HG02763 (cell line): ENCODE data around the gene NXPE4.
"Not testable (repeated sequence)": the region's sequence is repeated elsewhere in the genome, so short reads cannot be mapped to it uniquely, and the experiment has no call there.

ENCODE experiments used
- ATAC-seq: cut with Tn5 transposase; IDR thresholded peaks from one replicate; pipeline ENCODE4 v1.9.1; 2021; ENCODE audit warnings: mild to moderate bottlenecking, moderate library complexity; ENCODE audit not compliant: unreplicated experiment

Gene NXPE4

GRCh38 chr11:114595571-114595970 is at the start of gene NXPE4:
Gene NXPE4 (minus strand): TSS chr11:114595786. CDS start chr11:114594759, 1,027 bp downstream.
- no peak for ATAC-seq

DNA sequence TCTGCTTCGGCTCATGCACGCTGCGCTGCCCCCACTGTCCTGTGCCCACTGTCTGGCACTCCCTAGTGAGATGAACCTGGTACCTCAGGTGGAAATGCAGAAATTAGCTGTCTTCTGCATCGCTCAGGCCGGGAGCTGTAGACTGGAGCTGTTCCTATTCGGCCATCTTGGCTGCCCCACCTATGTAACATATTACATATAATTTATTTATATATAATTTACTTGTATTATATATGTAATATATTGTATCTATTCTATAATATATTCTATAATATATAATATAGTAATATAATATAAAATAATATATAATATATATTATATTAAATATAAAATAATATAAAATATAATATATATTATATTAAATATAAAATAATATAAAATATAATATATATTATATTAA is 43.9 kb upstream of the NXPE4 start:
- not testable (repeated sequence) for ATAC-seq

GRCh38 chr11:114631445-114631965 is 35.9 kb upstream of the NXPE4 start:
- ATAC-seq: not testable (repeated sequence)

DNA sequence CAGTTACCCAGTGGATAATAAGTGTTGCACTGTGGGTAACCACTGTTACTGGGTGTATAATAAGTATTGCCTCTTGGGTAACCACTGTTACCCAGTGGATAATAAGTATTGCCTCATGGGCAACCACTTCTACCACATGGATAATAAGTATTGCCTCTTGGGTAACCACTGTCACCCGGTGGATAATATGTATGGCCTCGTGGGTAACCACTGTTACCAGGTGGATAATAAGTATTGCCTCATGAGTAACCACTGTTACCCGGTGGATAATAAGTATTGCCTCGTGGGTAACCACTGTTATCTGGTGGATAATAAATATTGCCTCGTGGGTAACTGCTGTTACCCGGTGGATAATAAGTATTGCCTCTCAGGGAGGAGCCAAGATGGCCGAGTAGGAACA is 29.7 kb upstream of the NXPE4 start:
- ATAC-seq: no peak

DNA sequence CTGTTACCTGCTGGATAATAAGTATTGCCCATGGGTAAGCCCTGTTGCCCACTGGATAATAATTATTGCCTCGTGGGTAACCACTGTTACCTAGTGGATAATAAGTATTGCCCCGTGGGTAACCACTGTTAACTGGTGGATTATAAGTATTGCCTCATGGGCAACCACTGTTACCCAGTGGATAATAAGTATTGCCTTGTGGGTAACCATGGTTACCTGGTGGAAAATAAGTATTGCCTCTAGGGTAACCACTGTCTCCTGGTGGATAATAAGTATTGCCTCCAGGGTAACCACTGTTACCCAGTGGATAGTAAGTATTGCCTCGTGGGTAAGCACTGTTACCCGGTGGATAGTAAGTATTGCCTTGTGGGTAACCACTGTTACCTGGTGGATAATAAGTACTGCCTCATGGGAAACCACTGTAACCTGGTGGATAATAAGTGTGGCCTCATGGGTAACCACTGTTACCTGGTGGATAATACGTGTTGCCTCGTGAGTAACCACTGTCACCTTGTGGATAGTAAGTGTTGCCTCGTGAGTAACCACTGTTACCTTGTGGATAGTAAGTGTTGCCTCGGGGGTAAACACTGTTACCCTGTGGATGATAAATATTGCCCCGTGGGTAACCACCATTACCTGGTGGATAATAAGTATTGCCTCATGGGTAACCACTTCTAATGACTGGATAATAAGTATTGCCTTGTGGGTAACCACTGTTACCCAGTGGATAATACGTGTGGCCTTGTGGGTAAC is 29.0 kb upstream of the NXPE4 start:
- ATAC-seq: no peak

GRCh38 chr11:114623720-114624119 is 28.1 kb upstream of the NXPE4 start:
- ATAC-seq: no peak

- no peak for ATAC-seq
Measured at GRCh38 chr11:114622858-114623257, 27.3 kb upstream of the NXPE4 start.

DNA sequence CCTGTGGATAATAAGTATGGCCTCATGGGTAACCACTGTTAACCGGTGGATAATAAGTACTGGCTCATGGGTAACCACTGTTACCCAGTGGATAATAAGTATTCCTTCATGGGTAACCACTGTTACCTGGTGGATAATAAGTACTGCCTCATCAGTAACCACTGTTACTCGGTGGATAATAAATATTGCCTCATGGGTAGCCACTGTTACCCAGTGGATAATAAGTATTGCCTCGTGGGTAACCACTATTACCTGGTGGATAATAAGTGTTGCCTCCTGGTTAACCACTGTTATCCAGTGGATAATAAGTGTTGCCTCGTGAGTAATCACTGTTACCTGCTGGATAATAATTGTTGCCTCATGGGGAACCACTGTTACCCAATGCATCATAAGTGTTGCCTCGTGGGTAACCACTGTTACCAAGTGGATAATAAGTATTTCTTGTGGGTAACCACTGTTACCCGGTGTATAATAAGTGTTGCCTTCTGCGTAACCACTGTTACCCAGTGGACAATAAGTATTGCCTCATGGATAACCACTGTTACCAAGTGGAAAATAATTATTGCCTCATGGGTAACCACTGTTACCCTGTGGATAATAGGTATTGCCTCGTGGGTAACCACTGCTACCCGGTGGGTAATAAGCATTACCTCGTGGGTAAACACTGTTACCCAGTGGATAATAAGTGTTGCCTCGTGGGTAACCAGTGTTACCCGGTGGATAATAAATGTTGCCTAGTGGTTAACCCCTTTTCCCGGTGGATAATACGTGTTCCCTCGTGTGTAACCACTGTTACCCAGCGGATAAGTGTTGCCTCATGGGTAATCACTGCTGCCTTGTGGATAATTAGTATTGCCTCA is 26.6 kb upstream of the NXPE4 start:
- no peak for ATAC-seq

- ATAC-seq: no peak
Measured at GRCh38 chr11:114621072-114621471, 25.5 kb upstream of the NXPE4 start.

GRCh38 chr11:114619659-114620173 is 24.1 kb upstream of the NXPE4 start:
- no peak for ATAC-seq

DNA sequence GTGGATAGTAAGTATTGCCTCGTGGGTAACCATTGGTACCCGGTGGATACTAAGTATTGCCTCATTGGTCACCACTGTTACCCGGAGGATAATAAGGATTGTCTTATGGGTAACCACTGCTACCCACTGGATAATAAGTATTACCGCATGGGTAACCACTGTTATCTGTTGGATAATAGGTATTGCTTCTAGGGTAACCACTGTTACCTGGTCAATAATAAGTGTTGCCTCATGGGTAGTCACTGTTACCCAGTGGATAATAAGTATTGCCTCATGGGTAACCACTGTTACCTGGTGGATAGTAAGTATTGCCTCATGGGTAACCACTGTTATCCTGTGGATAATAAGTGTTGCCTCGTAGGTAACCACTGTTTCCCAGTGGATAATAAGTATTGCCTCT is 22.6 kb upstream of the NXPE4 start:
- no peak for ATAC-seq

DNA sequence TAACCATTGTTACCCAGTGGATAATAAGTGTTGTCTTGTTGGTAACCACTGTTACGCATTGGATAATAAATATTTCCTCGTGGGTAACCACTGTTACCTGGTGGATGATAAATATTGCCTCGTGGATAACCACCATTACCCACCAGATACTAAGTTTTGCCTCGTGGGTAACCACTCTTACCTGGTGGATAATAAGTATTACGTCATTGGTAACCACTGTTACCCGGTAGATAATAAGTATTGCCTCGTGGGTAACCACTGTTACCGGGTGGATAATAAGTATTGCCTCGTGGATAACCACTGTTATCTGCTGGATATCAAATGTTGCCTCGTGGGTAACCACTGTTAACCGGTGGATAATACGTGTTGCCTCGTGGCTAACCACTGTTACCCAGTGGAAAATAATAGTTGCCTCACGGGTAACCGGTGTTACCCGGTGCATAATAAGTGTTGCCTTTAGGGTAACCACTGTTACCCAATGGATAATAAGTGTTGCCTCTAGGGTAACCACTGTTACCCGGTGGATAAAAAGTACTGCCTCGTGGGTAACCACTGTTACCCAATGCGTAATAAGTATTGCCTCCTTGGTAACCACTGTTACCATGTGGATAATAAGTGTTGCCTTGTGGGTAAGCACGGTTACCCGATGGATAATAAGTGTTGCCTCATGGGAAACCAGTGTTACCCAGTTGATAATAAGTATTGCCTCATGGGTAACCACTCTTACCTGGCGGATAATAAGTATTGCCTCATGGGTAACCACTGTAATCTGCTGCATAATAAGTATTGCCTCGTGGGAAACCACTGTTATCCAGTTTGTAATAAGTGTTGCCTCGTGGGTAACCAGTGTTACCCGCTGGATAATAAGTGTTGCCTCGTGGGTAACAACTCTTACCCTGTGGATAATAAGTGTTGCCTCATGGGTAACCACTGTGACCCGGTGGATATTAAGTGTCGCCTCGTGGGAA is 21.9 kb upstream of the NXPE4 start:
- ATAC-seq: no peak

DNA sequence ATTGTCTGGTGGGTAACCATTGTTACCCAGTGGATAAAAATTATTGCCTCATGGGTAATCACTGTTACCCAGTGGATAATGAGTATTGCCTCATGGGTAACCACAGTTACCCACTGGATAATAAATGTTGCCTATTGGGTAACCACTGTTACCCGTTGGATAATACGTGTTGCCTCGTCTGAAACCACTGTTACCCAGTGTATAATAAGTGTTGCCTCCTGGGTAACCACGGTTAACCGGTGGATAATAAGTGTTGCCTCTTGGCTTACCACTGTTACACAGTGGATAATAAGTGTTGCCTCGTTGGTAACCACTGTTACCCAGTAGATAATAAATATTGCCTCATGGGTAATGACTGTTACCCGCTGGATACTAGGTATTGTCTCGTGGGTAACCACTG is 20.9 kb upstream of the NXPE4 start:
- no peak for ATAC-seq

- ATAC-seq: no peak
Measured at GRCh38 chr11:114615448-114616361, 20.1 kb upstream of the NXPE4 start.

GRCh38 chr11:114614127-114614720 is 18.6 kb upstream of the NXPE4 start:
- ATAC-seq: no peak

- not testable (repeated sequence) for ATAC-seq
Measured at GRCh38 chr11:114613094-114613493, 17.5 kb upstream of the NXPE4 start.

GRCh38 chr11:114612686-114613085 is 17.1 kb upstream of the NXPE4 start:
- no peak for ATAC-seq

- ATAC-seq: not testable (repeated sequence)
Measured at GRCh38 chr11:114612199-114612598, 16.6 kb upstream of the NXPE4 start.
